ENCODE data around the gene WDR73.

Gene WDR73

GRCh38 chr15:84653910-84654688 lies at the start of gene WDR73:
Gene WDR73, minus strand, starts transcription at chr15:84654283. Its CDS starts 9 bp downstream, at chr15:84654274.
- TF ChIP-seq, protein P1, sequence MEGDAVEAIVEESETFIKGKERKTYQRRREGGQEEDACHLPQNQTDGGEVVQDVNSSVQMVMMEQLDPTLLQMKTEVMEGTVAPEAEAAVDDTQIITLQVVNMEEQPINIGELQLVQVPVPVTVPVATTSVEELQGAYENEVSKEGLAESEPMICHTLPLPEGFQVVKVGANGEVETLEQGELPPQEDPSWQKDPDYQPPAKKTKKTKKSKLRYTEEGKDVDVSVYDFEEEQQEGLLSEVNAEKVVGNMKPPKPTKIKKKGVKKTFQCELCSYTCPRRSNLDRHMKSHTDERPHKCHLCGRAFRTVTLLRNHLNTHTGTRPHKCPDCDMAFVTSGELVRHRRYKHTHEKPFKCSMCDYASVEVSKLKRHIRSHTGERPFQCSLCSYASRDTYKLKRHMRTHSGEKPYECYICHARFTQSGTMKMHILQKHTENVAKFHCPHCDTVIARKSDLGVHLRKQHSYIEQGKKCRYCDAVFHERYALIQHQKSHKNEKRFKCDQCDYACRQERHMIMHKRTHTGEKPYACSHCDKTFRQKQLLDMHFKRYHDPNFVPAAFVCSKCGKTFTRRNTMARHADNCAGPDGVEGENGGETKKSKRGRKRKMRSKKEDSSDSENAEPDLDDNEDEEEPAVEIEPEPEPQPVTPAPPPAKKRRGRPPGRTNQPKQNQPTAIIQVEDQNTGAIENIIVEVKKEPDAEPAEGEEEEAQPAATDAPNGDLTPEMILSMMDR (IDR thresholded peaks at IDR 0.05) = no peak
- H3K27ac Mint-ChIP-seq = peak within 1 kb of the TSS; percentile 99
- H3K4me3 Mint-ChIP-seq = peak within 1 kb of the TSS; percentile 96
- DNase-seq = peak; percentile 98
- H3K4me1 Mint-ChIP-seq = peaks cover 43% of the 10 kb centered on the region
- H3K27me3 Mint-ChIP-seq (ENCODE audit: low read depth, poor library complexity) = peaks cover 19% of the 10 kb centered on the region
- H3K9me3 Mint-ChIP-seq = no peaks in the 10 kb centered on the region
- H3K36me3 Mint-ChIP-seq (ENCODE audit: low read depth) = peaks cover 17% of the 10 kb centered on the region

GRCh38 chr15:84703808-84704207 lies 49.7 kb upstream of the WDR73 start:
- H3K4me3 Mint-ChIP-seq = no peak overlapping the region
- no peaks in the 10 kb centered on the region for H3K4me1 Mint-ChIP-seq
- peak overlapping the region; percentile 82 for H3K27ac Mint-ChIP-seq
- TF ChIP-seq, protein P1 (IDR thresholded peaks at IDR 0.05) = no peak
- no peaks in the 10 kb centered on the region for H3K27me3 Mint-ChIP-seq (ENCODE audit: low read depth, poor library complexity)
- H3K9me3 Mint-ChIP-seq = no peaks in the 10 kb centered on the region
- peaks cover 36% of the 10 kb centered on the region for H3K36me3 Mint-ChIP-seq (ENCODE audit: low read depth)
- DNase-seq = no peak

DNA sequence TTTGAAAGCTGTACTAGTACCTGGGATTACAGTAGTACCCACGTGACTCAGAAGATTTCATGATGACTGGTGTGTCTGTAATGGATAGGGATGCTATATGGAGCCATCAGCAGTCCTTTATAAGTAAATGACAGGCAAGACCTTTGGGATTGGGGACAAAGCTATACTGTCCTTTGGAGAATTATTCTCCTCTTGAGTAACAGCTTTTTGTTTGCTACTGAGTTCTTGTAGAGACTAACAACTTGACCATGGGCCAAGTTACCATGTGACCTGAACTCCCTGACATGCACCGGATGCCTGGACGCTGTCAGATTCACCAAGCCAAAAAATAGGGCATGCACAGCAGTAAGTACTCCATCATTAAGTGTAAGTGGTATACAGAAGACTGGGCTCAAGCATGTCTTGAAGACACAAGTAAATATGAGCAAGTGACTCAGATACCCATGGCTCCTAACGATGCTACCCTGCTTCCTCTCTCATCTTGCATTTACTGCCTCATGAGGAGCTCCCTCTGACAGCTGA lies 48.9 kb upstream of the WDR73 start:
- TF ChIP-seq, protein P1 (IDR thresholded peaks at IDR 0.05) = no peak
- H3K27ac Mint-ChIP-seq = peak overlapping the region; percentile 77
- H3K9me3 Mint-ChIP-seq = no peaks in the 10 kb centered on the region
- H3K27me3 Mint-ChIP-seq (ENCODE audit: low read depth, poor library complexity) = no peaks in the 10 kb centered on the region
- H3K4me1 Mint-ChIP-seq = no peaks in the 10 kb centered on the region
- DNase-seq = no peak
- H3K4me3 Mint-ChIP-seq = no peak overlapping the region
- peaks cover 29% of the 10 kb centered on the region for H3K36me3 Mint-ChIP-seq (ENCODE audit: low read depth)

- H3K4me1 Mint-ChIP-seq = no peaks in the 10 kb centered on the region
- no peaks in the 10 kb centered on the region for H3K27me3 Mint-ChIP-seq (ENCODE audit: low read depth, poor library complexity)
- TF ChIP-seq, protein P1 (IDR thresholded peaks at IDR 0.05) = no peak
- no peaks in the 10 kb centered on the region for H3K9me3 Mint-ChIP-seq
- peak overlapping the region; percentile 85 for H3K27ac Mint-ChIP-seq
- peaks cover 25% of the 10 kb centered on the region for H3K36me3 Mint-ChIP-seq (ENCODE audit: low read depth)
- DNase-seq = no peak
- H3K4me3 Mint-ChIP-seq = no peak overlapping the region
Measured at GRCh38 chr15:84699538-84700191, 45.6 kb upstream of the WDR73 start.

- no peak overlapping the region for H3K4me3 Mint-ChIP-seq
- no peak for DNase-seq
- no peaks in the 10 kb centered on the region for H3K4me1 Mint-ChIP-seq
- H3K27me3 Mint-ChIP-seq (ENCODE audit: low read depth, poor library complexity) = no peaks in the 10 kb centered on the region
- no peak overlapping the region for H3K27ac Mint-ChIP-seq
- peaks cover 25% of the 10 kb centered on the region for H3K36me3 Mint-ChIP-seq (ENCODE audit: low read depth)
- TF ChIP-seq, protein P1 (IDR thresholded peaks at IDR 0.05) = no peak
- no peaks in the 10 kb centered on the region for H3K9me3 Mint-ChIP-seq
Measured at GRCh38 chr15:84697236-84697990, 43.3 kb upstream of the WDR73 start.
